Activated gamma-delta T cell (primary cell): ENCODE measurements around the gene HCFC2.
"Not testable (repeated sequence)": the region's sequence is repeated elsewhere in the genome, so short reads cannot be mapped to it uniquely, and the experiment has no call there.

ENCODE experiments used
- DNase-seq: peaks from one replicate; lab custom pipeline; 2025; lab: John Stamatoyannopoulos, UW

Gene HCFC2

DNA sequence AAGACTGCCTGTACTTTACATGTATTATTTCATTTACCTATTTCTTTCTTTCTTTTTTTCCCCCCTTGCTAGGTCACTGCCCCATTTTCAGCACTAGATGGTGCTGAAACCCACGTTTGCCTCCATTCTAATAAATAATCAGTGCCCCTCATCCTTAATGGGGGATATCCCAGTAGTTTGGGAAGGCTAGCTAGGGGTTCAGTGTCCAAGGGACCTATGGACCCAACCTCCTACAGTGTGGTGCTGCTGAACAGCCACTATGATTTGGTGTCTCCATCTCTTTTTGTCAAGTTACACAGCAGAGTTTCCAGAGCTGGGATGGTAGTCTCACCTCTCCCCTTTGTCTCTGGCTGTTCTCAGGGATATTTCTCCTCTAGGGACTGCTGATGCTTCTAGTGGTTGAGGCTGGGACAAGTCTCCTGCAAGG is 6.5 kb upstream of the HCFC2 start:
- DNase-seq, result no peak

DNA sequence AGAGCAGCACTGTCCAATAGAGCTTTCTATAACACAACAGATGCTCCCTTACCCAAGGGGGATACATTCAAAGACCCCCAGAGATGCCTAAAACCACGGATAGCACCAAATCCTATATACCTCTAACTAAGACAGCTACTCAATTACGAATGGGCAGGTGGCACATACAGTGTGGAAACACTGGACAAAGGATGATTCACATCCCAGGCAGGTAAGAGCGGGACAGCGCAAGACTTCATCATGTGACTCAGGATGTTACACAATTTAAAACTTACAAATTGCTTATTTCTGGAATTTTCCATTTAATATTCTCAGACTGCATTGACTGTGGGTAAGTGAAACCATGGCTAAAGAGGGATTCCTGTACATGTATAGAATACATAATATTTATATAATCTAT is 5.5 kb upstream of the HCFC2 start:
- DNase-seq, result no peak

- DNase-seq, result no peak
Measured at GRCh38 chr12:104059963-104060362, 4.4 kb upstream of the HCFC2 start.

GRCh38 chr12:104060791-104061190 is 3.5 kb upstream of the HCFC2 start:
- DNase-seq, result no peak

- no peak for DNase-seq
Measured at GRCh38 chr12:104063712-104064030, 660 bp upstream of the HCFC2 start.

GRCh38 chr12:104064842-104065427 is 604 bp downstream of the HCFC2 start:
- DNase-seq, result no peak

DNA sequence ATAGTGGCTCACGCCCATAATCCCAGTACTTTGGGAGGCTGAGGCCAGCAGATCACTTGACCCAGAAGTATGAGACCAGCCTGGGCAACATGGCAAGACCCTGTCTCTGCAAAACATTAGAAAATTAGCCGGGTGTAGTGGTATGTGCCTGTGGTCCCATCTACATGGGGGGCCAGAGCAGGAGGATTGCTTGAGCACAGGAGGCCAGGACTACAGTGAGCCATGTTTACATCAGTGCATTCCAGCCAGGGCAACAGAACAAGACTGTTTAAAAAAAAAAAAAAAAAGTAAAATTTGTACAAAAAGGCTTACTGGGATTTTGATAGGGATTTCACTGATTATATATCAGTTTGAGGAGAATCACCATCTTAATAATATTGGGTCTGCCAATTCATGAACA is 7.8 kb downstream of the HCFC2 start:
- DNase-seq, result no peak

GRCh38 chr12:104073699-104074098 is 9.4 kb downstream of the HCFC2 start:
- no peak for DNase-seq

DNA sequence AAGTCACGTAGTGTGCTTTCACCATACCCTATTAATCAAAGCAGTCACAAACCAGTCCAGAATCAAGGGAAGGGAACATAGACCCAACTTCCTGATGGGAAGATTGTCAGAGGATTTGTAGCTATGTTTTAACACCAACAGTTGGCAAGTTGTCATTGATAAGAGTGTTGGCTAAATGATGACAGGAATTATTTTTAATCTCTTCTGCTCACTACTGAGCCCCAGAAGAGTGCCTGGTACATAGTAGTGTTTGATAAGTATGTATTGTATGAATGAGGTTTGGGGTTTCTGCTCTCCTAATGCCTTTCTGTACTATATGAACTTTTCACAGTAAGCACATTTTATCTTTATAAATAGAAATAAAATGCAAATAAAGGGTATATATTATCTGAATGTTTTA is 14.7 kb downstream of the HCFC2 start:
- no peak for DNase-seq

DNA sequence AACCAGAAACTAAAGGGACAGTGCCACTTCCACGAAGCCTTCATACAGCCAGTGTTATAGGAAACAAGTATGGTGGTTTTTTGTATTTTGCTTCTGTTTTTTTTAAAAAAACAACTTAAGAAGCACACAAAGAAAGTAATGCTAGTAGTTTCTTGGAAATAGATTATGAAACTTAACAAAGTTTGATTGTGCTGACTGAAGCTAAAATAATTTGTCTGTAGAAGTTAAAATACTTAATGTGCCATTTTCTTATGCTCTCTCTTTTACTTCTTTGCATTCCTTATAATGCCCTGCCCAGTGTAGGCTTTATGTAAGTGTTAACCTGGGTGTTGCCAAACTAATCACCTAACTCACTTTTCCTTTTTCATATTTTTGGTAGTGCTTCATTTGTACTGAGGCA is 16.4 kb downstream of the HCFC2 start:
- no peak for DNase-seq

GRCh38 chr12:104083769-104084475 is 19.6 kb downstream of the HCFC2 start:
- DNase-seq, result no peak

DNA sequence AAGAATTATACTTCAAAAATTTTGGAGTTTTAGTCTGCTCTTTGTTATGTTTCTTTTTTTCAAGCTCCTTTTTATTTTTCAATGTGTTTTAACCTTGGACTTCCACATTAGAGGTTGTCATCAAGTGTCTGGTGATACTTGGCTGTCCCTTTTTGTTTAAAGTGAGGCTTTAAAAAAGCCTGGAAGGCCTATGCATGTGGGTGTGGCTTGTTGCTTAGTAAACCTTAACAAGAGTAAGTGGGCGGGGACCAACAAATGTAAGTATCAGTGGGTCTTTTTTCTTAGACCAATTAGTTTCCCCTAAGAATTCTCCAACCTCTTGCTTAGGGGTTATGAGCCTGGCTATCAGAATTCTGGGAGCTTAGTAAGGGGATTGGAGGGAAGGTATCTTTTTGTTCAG is 26.4 kb downstream of the HCFC2 start:
- DNase-seq, result no peak

- DNase-seq, result no peak
Measured at GRCh38 chr12:104091136-104091535, 26.8 kb downstream of the HCFC2 start.

DNA sequence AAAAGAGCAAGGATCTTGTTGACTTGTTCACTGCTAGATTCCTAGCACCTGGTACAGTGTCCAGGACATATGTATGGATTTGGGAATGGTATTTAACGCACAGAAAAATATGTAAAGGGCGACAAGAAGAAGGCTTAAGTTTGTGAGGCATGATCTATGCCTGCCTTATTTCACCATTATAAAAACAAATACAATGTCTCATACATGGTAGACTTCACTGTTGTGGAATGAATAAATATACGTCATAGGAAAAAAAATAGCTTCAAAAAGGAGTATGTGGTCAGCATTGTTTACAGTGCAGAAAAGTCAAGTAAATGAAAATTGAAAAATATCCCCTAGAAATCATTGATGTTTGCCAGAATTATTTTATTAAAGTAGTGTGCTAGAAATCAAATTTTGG is 30.0 kb downstream of the HCFC2 start:
- no peak for DNase-seq

- DNase-seq, result no peak
Measured at GRCh38 chr12:104095289-104095688, 31.0 kb downstream of the HCFC2 start.

DNA sequence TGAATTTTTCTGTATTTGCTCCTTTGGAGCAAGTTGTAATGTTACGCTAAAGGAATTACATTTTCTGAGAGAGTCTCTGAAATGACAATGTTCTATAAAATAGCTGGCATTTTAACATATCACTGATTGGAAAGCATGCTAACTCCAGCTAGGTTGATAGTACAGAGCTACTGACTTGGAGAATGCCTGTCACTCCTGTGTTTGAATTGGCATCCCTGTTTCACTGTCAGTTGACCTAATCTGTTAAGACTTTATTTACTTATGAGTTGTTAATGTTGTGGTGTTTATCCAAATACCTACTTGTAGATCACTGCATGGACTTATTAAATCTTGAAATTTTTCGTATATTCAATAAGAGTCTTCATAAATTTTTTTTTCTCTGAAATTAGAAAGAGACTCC is 33.6 kb downstream of the HCFC2 start:
- DNase-seq, result no peak

- DNase-seq, result no peak
Measured at GRCh38 chr12:104105461-104105860, 41.1 kb downstream of the HCFC2 start.

DNA sequence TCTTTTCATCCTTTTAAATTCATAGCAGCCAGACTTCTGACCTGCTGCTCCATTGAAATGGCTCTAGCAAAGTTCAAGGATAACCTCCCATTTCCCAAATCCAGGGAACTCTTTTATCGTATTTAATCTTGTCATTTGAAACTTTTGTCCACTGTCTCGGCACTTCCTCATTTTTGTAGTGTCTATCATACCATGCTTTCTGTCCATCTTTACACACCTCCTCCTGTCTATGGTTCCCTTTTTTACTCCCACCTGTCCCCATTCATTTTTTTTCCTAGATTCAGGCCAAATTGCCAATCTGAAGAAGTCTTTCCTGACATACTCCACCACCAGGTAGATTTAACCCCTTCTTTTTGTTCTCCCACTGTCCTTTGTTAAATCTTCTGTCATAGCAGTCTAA is 42.6 kb downstream of the HCFC2 start:
- no peak for DNase-seq

DNA sequence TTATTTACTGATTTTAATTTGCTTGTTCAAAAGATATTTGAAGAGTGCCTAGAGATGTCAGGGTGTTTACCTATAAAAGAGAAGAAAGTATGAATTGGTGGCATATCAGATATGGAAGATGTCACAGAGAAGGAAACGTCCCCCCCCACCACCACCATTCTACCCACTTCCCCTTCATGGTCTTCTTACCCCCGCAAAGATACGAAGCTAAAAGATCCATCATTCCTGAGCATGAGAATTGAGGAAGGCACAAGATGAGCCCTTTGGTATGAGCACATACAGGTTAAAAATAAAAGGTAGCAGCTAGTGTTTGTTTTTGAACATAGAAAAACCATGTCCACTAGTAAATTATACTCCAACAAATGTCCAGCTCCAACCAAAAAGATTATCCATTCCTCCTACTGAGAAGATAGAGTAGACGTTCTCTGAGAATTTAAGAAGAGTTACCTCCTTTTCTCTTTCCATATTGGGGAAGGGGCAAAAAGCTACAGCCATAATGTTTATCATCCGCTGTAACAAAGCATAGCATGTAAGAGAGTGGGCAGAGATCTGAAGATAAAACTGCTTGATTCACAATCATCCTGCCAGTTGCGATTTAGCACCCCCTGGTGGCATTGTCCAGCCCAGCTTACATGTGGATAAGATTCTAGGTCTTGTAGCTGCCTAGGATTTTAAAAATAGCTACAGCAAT is 44.6 kb downstream of the HCFC2 start:
- no peak for DNase-seq

DNA sequence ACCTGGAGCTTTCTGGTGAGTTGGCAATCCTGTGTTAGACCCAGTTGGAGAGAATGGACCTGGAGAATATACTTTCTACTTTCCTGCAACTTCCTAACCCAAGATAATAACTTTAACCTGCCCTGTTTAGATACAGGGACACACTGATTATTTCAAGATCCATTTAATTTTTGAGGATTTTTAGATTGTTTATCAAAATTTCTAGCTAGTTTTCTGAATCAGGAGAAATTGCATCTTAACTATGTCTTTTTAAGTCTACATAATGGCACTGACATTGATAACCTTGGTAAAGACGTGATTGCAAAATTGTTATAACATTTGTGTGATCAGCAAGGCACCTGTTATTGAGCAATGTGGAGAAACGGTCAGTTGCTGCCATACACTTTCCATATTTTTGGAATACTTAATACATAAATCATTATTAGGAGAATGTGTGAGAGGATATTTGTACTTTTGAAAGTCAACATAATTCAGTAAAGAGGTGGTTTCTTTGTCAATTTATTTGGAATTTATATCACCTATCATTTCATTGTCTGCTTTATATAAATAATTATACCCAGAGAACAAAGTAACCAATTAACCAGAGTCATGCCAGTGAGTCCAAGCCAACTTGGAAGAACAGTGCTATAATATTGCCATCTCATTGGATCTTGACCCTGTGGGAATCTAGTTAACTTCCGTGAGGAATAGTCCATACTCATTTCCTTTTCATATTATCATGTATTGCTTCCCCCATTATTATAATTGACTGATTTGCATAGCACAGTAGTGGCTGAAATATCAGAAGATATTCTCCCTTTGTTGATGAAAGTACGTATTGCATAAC is 45.3 kb downstream of the HCFC2 start:
- DNase-seq, result no peak

DNA sequence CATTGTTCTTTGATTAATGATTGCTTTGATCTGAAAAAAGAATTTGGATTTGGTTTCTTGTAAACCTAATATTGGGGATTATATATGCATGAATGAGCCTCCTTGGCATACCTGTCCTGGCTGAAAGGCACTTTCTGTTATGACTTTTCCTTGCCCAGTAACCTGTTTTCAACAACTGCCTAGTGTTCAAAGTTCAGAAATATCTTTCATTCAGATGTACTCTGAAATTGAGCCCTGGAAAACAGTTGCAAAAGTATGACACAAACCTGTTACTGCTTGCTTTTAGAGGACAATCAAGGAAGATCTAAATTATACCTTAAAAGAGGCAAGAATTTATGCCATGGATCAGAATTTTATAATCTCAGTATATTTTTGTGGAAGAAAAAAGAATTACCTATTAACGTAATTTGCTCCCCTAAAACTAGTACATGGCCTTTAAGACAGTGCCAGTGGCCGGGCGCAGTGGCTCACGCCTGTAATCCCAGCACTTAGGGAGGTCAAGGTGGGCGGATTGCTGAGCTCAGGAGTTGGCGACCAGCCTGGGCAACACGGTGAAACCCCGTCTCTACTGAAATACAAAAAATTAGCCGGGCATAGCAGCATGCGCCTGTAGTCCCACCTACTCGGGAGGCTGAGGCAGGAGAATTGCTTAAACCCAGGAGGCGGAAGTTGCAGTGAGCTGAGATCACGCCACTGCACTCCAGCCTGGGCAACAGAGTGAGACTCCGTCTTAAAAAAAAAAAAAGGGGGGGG is 50.7 kb downstream of the HCFC2 start:
- DNase-seq, result not testable (repeated sequence)

- DNase-seq, result no peak
Measured at GRCh38 chr12:104115587-104115975, 51.2 kb downstream of the HCFC2 start.
